ENCODE measurements around the gene FGF12. TPM values are rescaled to one million over a fixed set of nuclear protein-coding genes. Genes with fewer than 3 reads are reported as not detected.

FGF12 gene
- polyA plus RNA-seq, 2 of the 4 experiments (the other 2 are of a cell fraction): 0.63 to 1.1 TPM

GRCh38 chr3:192317564-192317963 is 409.8 kb downstream of the FGF12 start:
- ATAC-seq (no peak), FAIRE-seq (no peak), DNase-seq (ENCODE audit: low read depth in 1 of 2, low spot score in 1 of 2) (no peak)
- no peaks in the 10 kb centered on the region for H3K4me1 ChIP-seq
- no peaks in the 10 kb centered on the region for H3K9me3 ChIP-seq
- no peak overlapping the region for H3K27ac ChIP-seq
- H3K4me3 ChIP-seq: no peak overlapping the region
- ChIA-PET CTCF (no interaction called here), POLR2A (no interaction called here)
- TF ChIP-seq ELK1 (IDR thresholded peaks at IDR 0.05; ENCODE audit: low read depth, low read length): no peak
- no peak for TF ChIP-seq MAZ (IDR thresholded peaks at IDR 0.05; ENCODE audit: borderline replicate concordance, low read depth, low read length)
- TF ChIP-seq TP53 (CRISPR knock-in tag; IDR thresholded peaks at IDR 0.05): no peak
- TF ChIP-seq TFCP2L1 (CRISPR knock-in tag; IDR thresholded peaks at IDR 0.05): no peak
- TF ChIP-seq FOSB (CRISPR knock-in tag; IDR thresholded peaks at IDR 0.05): no peak
- no peak for TF ChIP-seq PHF8 (IDR thresholded peaks at IDR 0.05; ENCODE audit: borderline replicate concordance, low read depth)
- no peak for TF ChIP-seq HOXB13 (CRISPR knock-in tag; IDR thresholded peaks at IDR 0.05; ENCODE audit: low read depth)
- TF ChIP-seq SREBF2 (IDR thresholded peaks at IDR 0.05): no peak
- TF ChIP-seq HOXB5 (CRISPR knock-in tag; IDR thresholded peaks at IDR 0.05): no peak
- no peak for TF ChIP-seq ZC3H11A (IDR thresholded peaks at IDR 0.05)
- H3K4me2 ChIP-seq: no peak overlapping the region
- WGBS (ENCODE audit: missing lambda C conversion rate): 14% methylated on average over 2 of the region's 2 CpGs

- Histone ChIP-seq H3K9me3 (no peaks in the 10 kb centered on the region), H3K4me1 (no peaks in the 10 kb centered on the region), H3K4me2 (no peak overlapping the region), H3K4me3 (no peak overlapping the region), H3K27ac (no peak overlapping the region)
- DNase-seq (ENCODE audit: low read depth in 1 of 2, low spot score in 1 of 2) (no peak), FAIRE-seq (no peak), ATAC-seq (no peak)
- CTCF ChIA-PET: no interaction called here
- POLR2A ChIA-PET: no interaction called here
- no peak for TF ChIP-seq TFCP2L1 (CRISPR knock-in tag; IDR thresholded peaks at IDR 0.05)
- no peak for TF ChIP-seq MYC (IDR thresholded peaks at IDR 0.05; ENCODE audit: borderline replicate concordance, low read length)
- no peak for TF ChIP-seq MAFK (IDR thresholded peaks at IDR 0.05; ENCODE audit: partially characterized antibody)
- no peak for TF ChIP-seq HOXA7 (CRISPR knock-in tag; IDR thresholded peaks at IDR 0.05)
- no peak for TF ChIP-seq SREBF2 (IDR thresholded peaks at IDR 0.05)
- TF ChIP-seq REST (IDR thresholded peaks at IDR 0.05): no peak
- no peak for TF ChIP-seq E2F6 (IDR thresholded peaks at IDR 0.05; ENCODE audit: borderline replicate concordance, low read depth)
- no peak for TF ChIP-seq RAD21 (conservative IDR thresholded peaks at IDR 0.05 in 1 of 2, IDR thresholded peaks at IDR 0.05 in 1 of 2)
- TF ChIP-seq POLR2A (IDR thresholded peaks at IDR 0.05; ENCODE audit: low read length): no peak
- no peak for TF ChIP-seq EHMT2 (IDR thresholded peaks at IDR 0.05; ENCODE audit: low read depth)
- TF ChIP-seq HOXB5 (CRISPR knock-in tag; IDR thresholded peaks at IDR 0.05): no peak
- no peak for TF ChIP-seq EP300 (IDR thresholded peaks at IDR 0.05)
- no peak for TF ChIP-seq ZC3H11A (IDR thresholded peaks at IDR 0.05)
- no peak for TF ChIP-seq BHLHE40 (IDR thresholded peaks at IDR 0.05; ENCODE audit: low read depth, low read length)
- no peak for TF ChIP-seq RARB (CRISPR knock-in tag; IDR thresholded peaks at IDR 0.05)
- TF ChIP-seq NR3C1 (IDR thresholded peaks at IDR 0.05): no peak
- TF ChIP-seq ELK1 (IDR thresholded peaks at IDR 0.05; ENCODE audit: low read depth, low read length): no peak
- TF ChIP-seq FOSB (CRISPR knock-in tag; IDR thresholded peaks at IDR 0.05): no peak
These were observed 413.7 kb downstream of the FGF12 start for GRCh38 chr3:192313605-192314004.

Measured in A549 (cell line).